K562 (cell line): ENCODE data around the gene FBXW11. TPM values are rescaled to one million over a fixed set of nuclear protein-coding genes. Genes with fewer than 3 reads are reported as not detected.

ENCODE experiments used
- ATAC-seq: fragments of 200-7000 bp; cut with Tn5 transposase; 3 replicates; pipeline ENCODE4 v1.9.1; 2020; ENCODE audit warnings: moderate library complexity
- BruUV-seq: library from RNA; stranded (reverse); fragments of 400-500 nt; replicated peaks from 2 replicates; lab custom pipeline; 2021; lab: Mats Ljungman, UMichigan
- CTCF ChIA-PET: fragments of 300-600 bp; formaldehyde crosslinking; extraction: SDS; loops from one replicate; lab custom pipeline; 2021; ENCODE audit warnings: low intra/inter-chr PET ratio; lab: Yijun Ruan, JAX
- POLR2A ChIA-PET: fragments of 300-600, 350-650 bp; sonication (Branson Sonifier 250); formaldehyde crosslinking; extraction: SDS; loops from one replicate; lab custom pipeline; 2021; ENCODE audit warnings: antibody characterized with exemption, inconsistent platforms; lab: Yijun Ruan, JAX
- DNase-seq, 4 experiments: peaks; one replicate each; pipeline versions ENCODE4 v3.0.0 to v3.0.0-alpha.2; 2011 to 2018; ENCODE audit warnings: low spot score in 3 of 4, mixed read lengths in 3 of 4; ENCODE audit errors: extremely low read depth in 1 of 4
- FAIRE-seq: peaks from 2 replicates; lab custom pipeline; 2011; peaks lifted over from hg19 to GRCh38; lab: Jason Lieb, UNC
- H2AFZ ChIP-seq: 2 replicates; pipeline ENCODE4 v1.6.0; 2011; ENCODE audit warnings: low read depth, low read length, control low read depth, inconsistent platforms
- H3K27ac ChIP-seq: fragments of 200-600 bp; 3 replicates; pipeline ENCODE4 v1.8.0; 2011; ENCODE audit warnings: low read depth, mild to moderate bottlenecking, control low read depth, inconsistent platforms, low read length, moderate library complexity, mixed read lengths; ENCODE audit errors: extremely low read depth
- H3K27me3 ChIP-seq, 2 experiments: fragments of 300-600 bp in 1 of 2; 2 replicates in 1 of 2; 3 replicates in 1 of 2; pipeline versions ENCODE4 v1.6.0 to v1.8.0; 2011; ENCODE audit warnings: inconsistent platforms in 2 of 2, low read length in 2 of 2, mild to moderate bottlenecking in 1 of 2, mixed read lengths in 1 of 2, moderate library complexity in 1 of 2; ENCODE audit not compliant: control insufficient read depth in 2 of 2, insufficient read depth in 2 of 2
- H3K36me3 ChIP-seq: fragments of 300-600 bp; 3 replicates; pipeline ENCODE4 v1.8.0; 2011; ENCODE audit warnings: mild to moderate bottlenecking, low read length, inconsistent platforms; ENCODE audit not compliant: control insufficient read depth, insufficient read depth
- H3K4me1 ChIP-seq, 2 experiments: fragments of 200-600 bp in 1 of 2; replicated peaks in 1 of 2; 2 replicates in 1 of 2; 3 replicates in 1 of 2; pipeline versions ENCODE4 v1.5.1 to v1.8.0; 2011; ENCODE audit warnings: inconsistent platforms in 2 of 2, low read length in 2 of 2, mild to moderate bottlenecking in 1 of 2, mixed read lengths in 1 of 2, moderate library complexity in 1 of 2; ENCODE audit not compliant: control insufficient read depth in 2 of 2, insufficient read depth in 2 of 2
- H3K4me2 ChIP-seq: 2 replicates; pipeline ENCODE4 v1.6.1; 2011; ENCODE audit warnings: low read length, control low read depth, inconsistent platforms, mixed read lengths; ENCODE audit not compliant: insufficient read depth
- H3K4me3 ChIP-seq: fragments of 200-600 bp; sonication (generic), shearing (Covaris generic); 2 replicates; pipeline ENCODE4 v1.5.1; 2016; ENCODE audit warnings: control low read depth, inconsistent platforms
- H3K79me2 ChIP-seq: fragments of 200-600 bp; 3 replicates; pipeline ENCODE4 v1.8.0; 2011; ENCODE audit warnings: low read length, inconsistent platforms; ENCODE audit not compliant: control insufficient read depth, insufficient read depth
- H3K9ac ChIP-seq, 2 experiments: 2 replicates each; pipeline versions ENCODE4 v1.6.0 to v1.6.1; 2011; ENCODE audit warnings: low read depth in 2 of 2, low read length in 2 of 2, control low read depth in 1 of 2, inconsistent platforms in 1 of 2, mild to moderate bottlenecking in 1 of 2, mixed read lengths in 1 of 2; ENCODE audit not compliant: insufficient read depth in 1 of 2
- H3K9me1 ChIP-seq: one replicate; pipeline ENCODE4 v1.6.0; 2011; ENCODE audit warnings: inconsistent platforms, mild to moderate bottlenecking, low read length, moderate library complexity; ENCODE audit not compliant: control insufficient read depth, insufficient read depth
- H3K9me3 ChIP-seq: replicated peaks from 2 replicates; pipeline ENCODE4 v1.5.1; 2011; ENCODE audit warnings: low read depth, low read length, inconsistent platforms; ENCODE audit not compliant: control insufficient read depth, insufficient read depth
- H4K20me1 ChIP-seq: replicated peaks from 2 replicates; pipeline ENCODE4 v1.6.1; 2011; ENCODE audit warnings: low read length, inconsistent platforms, mixed read lengths; ENCODE audit not compliant: control insufficient read depth, insufficient read depth
- ATF4 ChIP-seq: fragments of 450-650 bp; formaldehyde crosslinking; IDR thresholded peaks from 2 replicates; pipeline ENCODE4 v1.4.0; 2022; ENCODE audit warnings: mild to moderate bottlenecking, moderate library complexity
- HDAC6 ChIP-seq: IDR thresholded peaks from 2 replicates; pipeline ENCODE4 v1.6.1; 2012; ENCODE audit warnings: low read depth, mild to moderate bottlenecking, control low read depth, inconsistent platforms, low read length, moderate library complexity
- ZKSCAN1 ChIP-seq: fragments of 150-350 bp; IDR thresholded peaks from 2 replicates; pipeline ENCODE4 v1.6.1; 2016; ENCODE audit warnings: low read depth, low read length
- WGBS: fragments of 100-300 bp; shearing (Covaris generic); methylation state at CpG from one replicate; pipeline ENCODE4 v1.1.6; 2016; ENCODE audit warnings: low coverage, mixed read lengths; ENCODE audit not compliant: insufficient coverage; ENCODE audit errors: missing lambda C conversion rate; 5-methylcytosine and 5-hydroxymethylcytosine counted together
- in situ Hi-C: fragments of 300-500 bp; cut with MboI; formaldehyde crosslinking; loops from 4 replicates; pipeline ENCODE4 v1.15.0; 2018; ENCODE audit warnings: inconsistent platforms, mixed read lengths
- intact Hi-C: fragments of 100-400 bp; cut with micrococcal nuclease; formaldehyde crosslinking; loops from 2 replicates; pipeline ENCODE4 v1.14.2; 2022
- polyA plus RNA-seq, 8 experiments: library from polyadenylated mRNA; depleted of rRNA in 4 of 8; stranded (reverse) in 5 of 8; unstranded in 3 of 8; fragments of >200 nt; fragmentation: Nextera tagmentation in 2 of 8; fragmentation: Illumina TruSeq in 1 of 8; extraction: Ambion mirVana in 2 of 8; extraction: Trizol in 1 of 8; gene quantifications; 2 replicates each; pipeline versions ENCODE4 v1.2.1 to v1.2.3, GENCODE V29; 2011 to 2014; ENCODE audit warnings: inconsistent platforms in 1 of 8, missing spikeins in 1 of 8
- total RNA-seq, 7 experiments: library from RNA; depleted of rRNA in 6 of 7; stranded (reverse); fragments of >200 nt in 6 of 7; fragmentation: Illumina TruSeq in 2 of 7; extraction: Trizol in 2 of 7; gene quantifications; 2 replicates each; pipeline versions ENCODE4 v1.2.1 to v1.2.3, GENCODE V29; 2011 to 2021; ENCODE audit warnings: low replicate concordance in 1 of 7

The FBXW11 gene
- total and polyA plus RNA-seq, 9 of the 15 experiments (the other 6 are each of a cell fraction or from before 2014, with no cell fraction given) = 3.0 to 28.6 (median 23.6) TPM

GRCh38 chr5:171855798-171856763 lies 150.4 kb downstream of the FBXW11 start:
- Histone ChIP-seq H3K36me3 (no peaks in the 10 kb centered on the region), H3K4me1 (peaks cover 0 to 4% of the 10 kb centered on the region in 2 experiments; a peak in 3 of 5 replicates), H3K4me3 (no peak overlapping the region), H3K27ac (no peak overlapping the region), H4K20me1 (no peaks in the 10 kb centered on the region), H3K4me2 (no peak overlapping the region), H3K9ac (0 out of 4 replicates have a peak overlapping the region, but pooled peaks of 1 of the 2 experiments have one; percentile 37), H3K9me1 (no peaks in the 10 kb centered on the region), H3K9me3 (no peaks in the 10 kb centered on the region), H2AFZ (no peak overlapping the region), H3K79me2 (no peaks in the 10 kb centered on the region), H3K27me3 (no peaks in the 10 kb centered on the region)
- intact Hi-C loops = no loop called here
- ATAC-seq = no peak
- no peak for FAIRE-seq
- no TSS peak for BruUV-seq
- CTCF ChIA-PET = no interaction called here
- 50% methylated on average over 16 of the region's 17 CpGs for WGBS
- in situ Hi-C loops = no loop called here
- POLR2A ChIA-PET = no interaction called here
- peak; percentile 71; the same call in 1 of the 2 replicates for TF ChIP-seq ZKSCAN1
- no peak for TF ChIP-seq HDAC6
- no peak for TF ChIP-seq ATF4
- no peak for DNase-seq
